Spleen (tissue), 11 donors: ENCODE data around the gene ZEB1. TPM values are rescaled to one million over a fixed set of nuclear protein-coding genes. Genes with fewer than 3 reads are reported as not detected.

Source experiments
- DNase-seq: peaks from one replicate; pipeline ENCODE4 v3.0.0-alpha.2; 2020
- H3K27ac ChIP-seq, 8 donors: fragments of 200-600 bp; sonication (generic) in 7 of 8; 1 replicate in 4 of 8; 2 replicates in 4 of 8; pipeline versions ENCODE4 v1.5.0 to v1.8.0; 2016 to 2021; ENCODE audit warnings: inconsistent platforms in 4 of 8, mild to moderate bottlenecking in 4 of 8, moderate library complexity in 1 of 8
- H3K27me3 ChIP-seq, 7 donors: fragments of 200-600 bp; sonication (generic) in 6 of 7; replicated peaks in 1 of 7; 1 replicate in 4 of 7; 2 replicates in 3 of 7; pipeline versions ENCODE4 v1.5.0 to v1.8.0; 2016 to 2021; ENCODE audit warnings: inconsistent platforms in 3 of 7, mild to moderate bottlenecking in 1 of 7
- H3K36me3 ChIP-seq, 6 donors: fragments of 200-600 bp; sonication (generic) in 5 of 6; 1 replicate in 4 of 6; 2 replicates in 2 of 6; pipeline versions ENCODE4 v1.5.0 to v1.8.0; 2016 to 2021; ENCODE audit warnings: inconsistent platforms in 2 of 6
- H3K4me1 ChIP-seq, 6 donors: fragments of 200-600 bp; sonication (generic) in 5 of 6; 1 replicate in 3 of 6; 2 replicates in 3 of 6; pipeline versions ENCODE4 v1.5.0 to v1.8.0; 2016 to 2021; ENCODE audit warnings: inconsistent platforms in 3 of 6
- H3K4me3 ChIP-seq, 8 donors: fragments of 200-600 bp; sonication (generic) in 7 of 8; 1 replicate in 4 of 8; 2 replicates in 4 of 8; pipeline versions ENCODE4 v1.5.0 to v1.8.0; 2016 to 2021; ENCODE audit warnings: inconsistent platforms in 4 of 8, mild to moderate bottlenecking in 4 of 8, moderate library complexity in 2 of 8
- H3K9me3 ChIP-seq, 8 donors: fragments of 200-600 bp; sonication (generic) in 7 of 8; 1 replicate in 4 of 8; 2 replicates in 4 of 8; pipeline versions ENCODE4 v1.5.0 to v1.8.0; 2016 to 2021; ENCODE audit warnings: inconsistent platforms in 4 of 8
- POLR2A ChIP-seq, 3 donors: fragments of 450-650 bp; IDR thresholded peaks; one replicate each; pipeline ENCODE4 v1.5.1; 2017; ENCODE audit warnings: antibody characterized with exemption in 3 of 3, mild to moderate bottlenecking in 1 of 3
- POLR2AphosphoS5 ChIP-seq, 3 donors: sonication (generic); formaldehyde crosslinking; IDR thresholded peaks; one replicate each; pipeline ENCODE4 v1.5.1; 2017; ENCODE audit warnings: antibody characterized with exemption in 3 of 3
- WGBS, 5 donors: extraction: QIAGEN DNeasy Blood & Tissue Kit in 3 of 5; methylation state at CpG; one replicate each; pipeline versions ENCODE4 v1.1.5 to v1.1.7; 2013 to 2018; 5-methylcytosine and 5-hydroxymethylcytosine counted together
- intact Hi-C: fragments of 100-400 bp; cut with DNase I; formaldehyde crosslinking; loops from one replicate; pipeline ENCODE4 v1.15.0; 2023; ENCODE audit warnings: low total_unique reads
- polyA plus RNA-seq, 3 donors: library from polyadenylated mRNA; stranded (reverse); fragments of 200-250 nt; gene quantifications; one replicate each; pipeline ENCODE4 v1.2.1, GENCODE V29; 2013
- total RNA-seq, 7 donors: library from RNA; depleted of rRNA in 3 of 7; stranded (reverse); fragments of >200 nt in 3 of 7; fragmentation: NEBNext Ultra II Directional in 4 of 7; extraction: Animal tissue kit (Norgen Biotek cat#: 25700) in 4 of 7; gene quantifications; one replicate each; pipeline versions ENCODE4 v1.1.0 to v1.2.1, GENCODE V29; 2016 to 2021
- TF ChIP-seq, protein P1 (sequence below), 11 experiments: fragments of 200-600 bp in 7 of 11; fragments of 450-650 bp in 4 of 11; sonication (generic) in 4 of 11; IDR thresholded peaks in 8 of 11; conservative IDR thresholded peaks in 3 of 11; 1 replicate in 7 of 11; 2 replicates in 4 of 11; pipeline versions ENCODE4 v1.4.0 to v1.8.0; 2016 to 2021; ENCODE audit warnings: antibody characterized with exemption in 11 of 11, inconsistent platforms in 4 of 11, mild to moderate bottlenecking in 1 of 11
- donor health status: healthy with polysubstance abuse.
- donor health status: DM: no; HTN: no; CAD: no; lungs with moderate emphysema.
- donor health status: DM: no; HTN: no; CAD: no.
- donor health status: Bipolar disorder and iron deficiency.
- donor health status: healthy.
- donor health status: DM: no; HTN: no; CAD: no.
- donor health status: DM: yes; HTN: yes; CAD: no.

Gene ZEB1
- total and polyA plus RNA-seq, 10 donors = 6.6 to 51.8 (median 44.6) TPM

DNA sequence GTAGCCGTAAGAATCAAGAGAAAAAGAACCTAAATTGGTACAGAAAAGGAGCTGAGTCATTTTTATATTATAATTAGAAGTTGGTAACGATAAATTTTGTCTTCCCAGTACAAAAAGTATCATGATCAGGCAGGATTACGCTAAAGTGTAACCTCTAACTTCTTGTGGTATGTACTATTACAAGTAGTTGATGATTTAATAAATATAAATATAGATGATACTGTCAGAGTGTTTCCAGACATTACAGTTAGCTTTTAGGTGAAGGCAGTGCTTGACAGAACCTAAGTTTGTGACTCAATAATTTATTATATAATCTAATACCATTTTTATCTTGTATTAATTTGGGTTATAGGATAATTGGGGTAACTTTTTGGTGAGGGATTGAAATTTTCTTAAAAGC lies 53.4 kb downstream of the ZEB1 start:
- no peak for DNase-seq
- Histone ChIP-seq H3K27ac (no peak overlapping the region), H3K9me3 (no peaks in the 10 kb centered on the region), H3K27me3 (no peaks in the 10 kb centered on the region), H3K36me3 (no peaks in the 10 kb centered on the region), H3K4me1 (peaks cover 0 to 21% (median 2%) of the 10 kb centered on the region in 6 donors), H3K4me3 (no peak overlapping the region)
- TF ChIP-seq, protein P1, sequence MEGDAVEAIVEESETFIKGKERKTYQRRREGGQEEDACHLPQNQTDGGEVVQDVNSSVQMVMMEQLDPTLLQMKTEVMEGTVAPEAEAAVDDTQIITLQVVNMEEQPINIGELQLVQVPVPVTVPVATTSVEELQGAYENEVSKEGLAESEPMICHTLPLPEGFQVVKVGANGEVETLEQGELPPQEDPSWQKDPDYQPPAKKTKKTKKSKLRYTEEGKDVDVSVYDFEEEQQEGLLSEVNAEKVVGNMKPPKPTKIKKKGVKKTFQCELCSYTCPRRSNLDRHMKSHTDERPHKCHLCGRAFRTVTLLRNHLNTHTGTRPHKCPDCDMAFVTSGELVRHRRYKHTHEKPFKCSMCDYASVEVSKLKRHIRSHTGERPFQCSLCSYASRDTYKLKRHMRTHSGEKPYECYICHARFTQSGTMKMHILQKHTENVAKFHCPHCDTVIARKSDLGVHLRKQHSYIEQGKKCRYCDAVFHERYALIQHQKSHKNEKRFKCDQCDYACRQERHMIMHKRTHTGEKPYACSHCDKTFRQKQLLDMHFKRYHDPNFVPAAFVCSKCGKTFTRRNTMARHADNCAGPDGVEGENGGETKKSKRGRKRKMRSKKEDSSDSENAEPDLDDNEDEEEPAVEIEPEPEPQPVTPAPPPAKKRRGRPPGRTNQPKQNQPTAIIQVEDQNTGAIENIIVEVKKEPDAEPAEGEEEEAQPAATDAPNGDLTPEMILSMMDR (IDR thresholded peaks at IDR 0.05 in 8 of 11, conservative IDR thresholded peaks at IDR 0.05 in 3 of 11) = no peak
- TF ChIP-seq POLR2A (IDR thresholded peaks at IDR 0.05) (no peak), POLR2AphosphoS5 (IDR thresholded peaks at IDR 0.05) (no peak)
- intact Hi-C loops = no loop called here
- 91 to 96% (median 95%) methylated on average over 3 of the region's 3 CpGs for WGBS, 5 donors

DNA sequence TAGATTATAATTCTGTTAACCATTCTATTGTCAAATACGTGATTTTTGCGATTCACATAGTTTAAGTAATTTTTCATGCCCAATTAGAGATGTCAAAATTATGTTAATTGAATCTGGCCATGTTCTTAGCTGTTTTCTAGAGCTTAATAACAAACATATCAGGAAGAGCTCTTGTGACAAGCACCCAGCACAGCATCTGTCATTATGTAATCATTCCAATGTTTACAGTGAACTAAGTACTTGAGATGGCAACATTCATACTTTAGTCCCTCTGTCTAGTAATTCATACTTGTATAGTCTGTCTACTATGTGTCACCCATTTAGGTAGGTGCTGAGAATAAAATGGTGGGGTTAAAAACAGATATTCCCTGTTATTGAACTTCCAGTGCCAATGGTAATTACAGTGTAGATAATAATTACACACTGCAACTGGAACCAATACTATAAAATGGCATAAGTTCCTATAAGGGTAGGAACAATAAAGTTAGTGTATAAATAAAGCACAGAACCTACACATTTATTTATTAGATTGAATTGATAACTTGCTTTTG lies 55.2 kb downstream of the ZEB1 start:
- Histone ChIP-seq H3K4me1 (peaks cover 0 to 21% (median 2%) of the 10 kb centered on the region in 6 donors), H3K4me3 (no peak overlapping the region), H3K27ac (no peak overlapping the region), H3K9me3 (no peaks in the 10 kb centered on the region), H3K36me3 (no peaks in the 10 kb centered on the region), H3K27me3 (no peaks in the 10 kb centered on the region)
- intact Hi-C loops = no loop called here
- TF ChIP-seq POLR2A (IDR thresholded peaks at IDR 0.05) (no peak), POLR2AphosphoS5 (IDR thresholded peaks at IDR 0.05) (no peak)
- TF ChIP-seq, protein P1 (IDR thresholded peaks at IDR 0.05 in 8 of 11, conservative IDR thresholded peaks at IDR 0.05 in 3 of 11) = no peak
- no peak for DNase-seq
- 91 to 100% (median 92%) methylated on average over 2 of the region's 2 CpGs for WGBS, 5 donors

DNA sequence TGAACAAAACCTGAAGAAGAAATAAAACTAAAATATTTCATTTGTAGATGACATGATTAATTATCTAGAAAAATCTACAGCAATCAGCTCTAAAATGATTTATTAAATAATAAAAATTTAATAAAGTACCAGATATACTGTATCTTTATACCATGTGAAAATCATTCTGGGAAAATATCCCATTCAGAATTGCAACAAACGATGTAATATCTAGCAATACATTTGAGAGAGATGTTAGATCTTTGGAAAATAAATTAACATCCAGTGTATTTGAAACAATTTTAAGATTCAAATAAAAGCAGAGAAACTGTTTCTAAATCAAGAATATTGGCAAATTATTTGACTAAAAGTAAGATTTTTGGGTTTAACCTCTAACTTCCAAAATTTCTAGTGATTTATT lies 62.2 kb downstream of the ZEB1 start:
- Histone ChIP-seq H3K36me3 (no peaks in the 10 kb centered on the region), H3K4me1 (peaks cover 0 to 5% (median 0%) of the 10 kb centered on the region in 6 donors), H3K9me3 (no peaks in the 10 kb centered on the region), H3K27ac (no peak overlapping the region), H3K27me3 (no peaks in the 10 kb centered on the region), H3K4me3 (no peak overlapping the region)
- 92 to 100% (median 96%) methylated on average over 1 of the region's 1 CpG for WGBS, 5 donors
- TF ChIP-seq POLR2A (IDR thresholded peaks at IDR 0.05) = no peak
- TF ChIP-seq POLR2AphosphoS5 (IDR thresholded peaks at IDR 0.05) = no peak
- TF ChIP-seq, protein P1 (IDR thresholded peaks at IDR 0.05 in 8 of 11, conservative IDR thresholded peaks at IDR 0.05 in 3 of 11) = no peak
- intact Hi-C loops = no loop called here
- no peak for DNase-seq

DNA sequence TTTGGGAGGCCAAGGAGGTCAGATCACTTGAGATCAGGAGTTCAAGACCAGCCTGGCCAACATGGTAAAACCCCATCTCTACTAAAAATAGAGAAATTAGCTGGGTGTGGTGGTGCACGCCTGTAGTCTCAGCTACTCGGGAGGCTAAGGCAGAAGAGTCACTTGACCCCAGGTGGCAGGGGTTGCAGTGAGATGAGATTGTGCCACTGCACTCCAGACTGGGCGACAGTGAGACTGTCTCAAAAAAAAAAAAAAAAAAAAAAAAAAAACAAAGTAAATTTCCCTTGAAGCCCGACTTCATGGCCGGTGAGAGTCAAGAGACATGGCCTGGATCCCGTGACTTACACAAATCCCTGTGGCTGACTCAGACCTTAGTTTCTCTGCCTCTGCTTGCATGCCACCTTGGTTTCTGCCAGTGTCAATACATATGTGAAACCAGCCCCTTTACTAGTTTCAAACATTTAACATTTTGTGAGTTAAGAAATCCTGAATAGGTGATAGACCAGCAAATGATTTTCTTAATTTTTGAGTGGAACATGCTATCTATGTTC lies 62.8 kb downstream of the ZEB1 start:
- 87 to 98% (median 90%) methylated on average over 6 of the region's 6 CpGs for WGBS, 5 donors

More for the DNA sequence above, 62.8 kb downstream of the ZEB1 start:
- Histone ChIP-seq H3K27ac (no peak overlapping the region), H3K4me1 (peaks cover 0 to 5% (median 0%) of the 10 kb centered on the region in 6 donors), H3K27me3 (no peaks in the 10 kb centered on the region), H3K36me3 (peaks cover 0 to 1% (median 0%) of the 10 kb centered on the region in 6 donors), H3K9me3 (no peaks in the 10 kb centered on the region), H3K4me3 (no peak overlapping the region)
- no peak for DNase-seq
- TF ChIP-seq POLR2AphosphoS5 (IDR thresholded peaks at IDR 0.05) (no peak), POLR2A (IDR thresholded peaks at IDR 0.05) (no peak)
- TF ChIP-seq, protein P1 (IDR thresholded peaks at IDR 0.05 in 8 of 11, conservative IDR thresholded peaks at IDR 0.05 in 3 of 11) = no peak
- intact Hi-C loops = no loop called here
